DOHH2 (cell line): ENCODE results near the gene IPO11.

ENCODE experiments used
- EZH2phosphoT487 ChIP-seq: fragments of 200-600 bp; sonication (generic); IDR thresholded peaks from 2 replicates; pipeline ENCODE4 v1.6.1; 2017; ENCODE audit warnings: borderline replicate concordance, mild to moderate bottlenecking, antibody characterized with exemption, low read length, moderate library complexity, mixed read lengths
- TF ChIP-seq, protein P1 (sequence below): fragments of 200-600 bp; sonication (generic); IDR thresholded peaks from one replicate; pipeline ENCODE4 v1.5.1; 2014; ENCODE audit warnings: antibody characterized with exemption, mild to moderate bottlenecking, low read depth, low read length; ENCODE audit not compliant: poor library complexity, severe bottlenecking

- TF ChIP-seq, protein P1, sequence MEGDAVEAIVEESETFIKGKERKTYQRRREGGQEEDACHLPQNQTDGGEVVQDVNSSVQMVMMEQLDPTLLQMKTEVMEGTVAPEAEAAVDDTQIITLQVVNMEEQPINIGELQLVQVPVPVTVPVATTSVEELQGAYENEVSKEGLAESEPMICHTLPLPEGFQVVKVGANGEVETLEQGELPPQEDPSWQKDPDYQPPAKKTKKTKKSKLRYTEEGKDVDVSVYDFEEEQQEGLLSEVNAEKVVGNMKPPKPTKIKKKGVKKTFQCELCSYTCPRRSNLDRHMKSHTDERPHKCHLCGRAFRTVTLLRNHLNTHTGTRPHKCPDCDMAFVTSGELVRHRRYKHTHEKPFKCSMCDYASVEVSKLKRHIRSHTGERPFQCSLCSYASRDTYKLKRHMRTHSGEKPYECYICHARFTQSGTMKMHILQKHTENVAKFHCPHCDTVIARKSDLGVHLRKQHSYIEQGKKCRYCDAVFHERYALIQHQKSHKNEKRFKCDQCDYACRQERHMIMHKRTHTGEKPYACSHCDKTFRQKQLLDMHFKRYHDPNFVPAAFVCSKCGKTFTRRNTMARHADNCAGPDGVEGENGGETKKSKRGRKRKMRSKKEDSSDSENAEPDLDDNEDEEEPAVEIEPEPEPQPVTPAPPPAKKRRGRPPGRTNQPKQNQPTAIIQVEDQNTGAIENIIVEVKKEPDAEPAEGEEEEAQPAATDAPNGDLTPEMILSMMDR: no peak
- TF ChIP-seq EZH2phosphoT487: no peak
Observed at GRCh38 chr5:62488531-62488930, 76.0 kb downstream of the IPO11 start.
